Measurements from ENCODE around the gene CFAP54. TPM values are rescaled to one million over a fixed set of nuclear protein-coding genes. Genes with fewer than 3 reads are reported as not detected.

CFAP54 gene
- total RNA-seq, 1 donor from 2014 or later, result 0.73 TPM

DNA sequence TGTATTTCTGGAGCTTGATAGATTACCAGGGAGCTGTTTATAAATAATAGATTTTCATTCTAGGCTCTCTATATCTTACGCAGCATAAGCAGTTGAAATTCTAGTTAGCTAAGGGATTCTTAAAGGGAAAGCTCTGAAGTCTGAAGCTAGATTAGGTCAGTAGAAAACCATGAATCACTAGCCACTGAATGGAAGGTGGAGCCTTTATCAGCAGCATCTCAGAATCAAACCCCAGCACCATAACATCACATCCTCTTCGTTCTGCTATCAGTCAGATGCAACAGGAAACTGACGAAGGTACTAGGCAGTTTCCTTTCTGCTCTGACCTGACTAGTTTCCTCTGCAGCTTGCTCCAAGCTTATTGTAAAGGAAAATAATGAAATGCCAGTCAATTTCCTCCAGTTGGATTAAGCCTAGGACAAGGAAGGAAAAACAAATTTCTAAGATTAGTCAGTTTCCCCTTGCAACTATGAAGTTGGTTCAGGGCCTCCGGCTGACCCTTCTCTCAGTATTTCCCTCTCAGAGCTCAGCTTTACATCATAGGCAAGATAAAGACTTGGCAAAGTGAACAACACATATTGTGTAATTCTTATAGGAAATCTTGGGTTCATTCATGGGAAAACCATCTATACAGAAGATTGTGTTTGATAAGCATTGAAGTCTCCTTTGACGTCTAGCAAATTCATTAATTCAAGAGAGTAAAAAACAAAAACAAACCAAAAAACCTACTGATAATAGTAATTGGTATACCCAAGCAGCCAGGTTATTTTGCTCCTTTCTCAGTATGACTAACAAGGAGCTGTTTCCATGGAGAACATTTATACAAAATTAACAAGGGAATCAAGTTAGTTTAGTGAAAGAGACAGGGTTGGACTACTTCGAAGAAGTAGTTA is 43.4 kb upstream of the CFAP54 start:
- no peaks in the 10 kb centered on the region for H3K36me3 Mint-ChIP-seq (ENCODE audit: unreplicated experiment)
- peaks cover 2% of the 10 kb centered on the region for H3K9me3 Mint-ChIP-seq (ENCODE audit: unreplicated experiment)
- no peaks in the 10 kb centered on the region for H3K27me3 Mint-ChIP-seq (ENCODE audit: unreplicated experiment)
- no peak overlapping the region for H3K4me3 Mint-ChIP-seq (ENCODE audit: unreplicated experiment)
- TF ChIP-seq, protein P1, sequence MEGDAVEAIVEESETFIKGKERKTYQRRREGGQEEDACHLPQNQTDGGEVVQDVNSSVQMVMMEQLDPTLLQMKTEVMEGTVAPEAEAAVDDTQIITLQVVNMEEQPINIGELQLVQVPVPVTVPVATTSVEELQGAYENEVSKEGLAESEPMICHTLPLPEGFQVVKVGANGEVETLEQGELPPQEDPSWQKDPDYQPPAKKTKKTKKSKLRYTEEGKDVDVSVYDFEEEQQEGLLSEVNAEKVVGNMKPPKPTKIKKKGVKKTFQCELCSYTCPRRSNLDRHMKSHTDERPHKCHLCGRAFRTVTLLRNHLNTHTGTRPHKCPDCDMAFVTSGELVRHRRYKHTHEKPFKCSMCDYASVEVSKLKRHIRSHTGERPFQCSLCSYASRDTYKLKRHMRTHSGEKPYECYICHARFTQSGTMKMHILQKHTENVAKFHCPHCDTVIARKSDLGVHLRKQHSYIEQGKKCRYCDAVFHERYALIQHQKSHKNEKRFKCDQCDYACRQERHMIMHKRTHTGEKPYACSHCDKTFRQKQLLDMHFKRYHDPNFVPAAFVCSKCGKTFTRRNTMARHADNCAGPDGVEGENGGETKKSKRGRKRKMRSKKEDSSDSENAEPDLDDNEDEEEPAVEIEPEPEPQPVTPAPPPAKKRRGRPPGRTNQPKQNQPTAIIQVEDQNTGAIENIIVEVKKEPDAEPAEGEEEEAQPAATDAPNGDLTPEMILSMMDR (IDR thresholded peaks at IDR 0.05), result no peak
- no peak for DNase-seq (ENCODE audit: extremely low spot score, unreplicated experiment)
- peaks cover 11% of the 10 kb centered on the region for H3K4me1 Mint-ChIP-seq (ENCODE audit: unreplicated experiment)
- peak overlapping the region; percentile 71 for H3K27ac Mint-ChIP-seq (ENCODE audit: unreplicated experiment)

DNA sequence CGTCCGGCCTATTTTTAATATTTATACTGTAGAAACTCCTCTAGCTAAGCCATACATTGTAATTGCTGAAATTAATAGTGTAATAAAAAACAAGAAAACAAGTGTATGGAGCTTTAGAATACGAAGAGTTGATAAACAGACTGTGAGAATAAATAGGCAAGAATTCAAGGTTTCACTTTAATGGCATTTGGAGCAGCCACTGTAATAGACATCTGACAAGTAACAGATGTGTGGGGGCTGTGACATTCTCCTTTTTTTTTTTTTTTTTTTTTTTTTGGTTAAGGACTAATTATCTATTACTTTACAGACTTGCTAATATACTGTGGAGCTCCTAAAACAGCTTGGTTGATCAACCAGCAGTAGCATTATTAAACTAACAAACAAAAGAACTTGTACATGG is 42.1 kb upstream of the CFAP54 start:
- TF ChIP-seq, protein P1 (IDR thresholded peaks at IDR 0.05), result no peak
- Mint-ChIP-seq H3K27ac (ENCODE audit: unreplicated experiment) (no peak overlapping the region), H3K9me3 (ENCODE audit: unreplicated experiment) (peaks cover 6% of the 10 kb centered on the region), H3K27me3 (ENCODE audit: unreplicated experiment) (no peaks in the 10 kb centered on the region), H3K4me3 (ENCODE audit: unreplicated experiment) (no peak overlapping the region), H3K4me1 (ENCODE audit: unreplicated experiment) (peaks cover 11% of the 10 kb centered on the region), H3K36me3 (ENCODE audit: unreplicated experiment) (no peaks in the 10 kb centered on the region)
- DNase-seq (ENCODE audit: extremely low spot score, unreplicated experiment), result no peak

DNA sequence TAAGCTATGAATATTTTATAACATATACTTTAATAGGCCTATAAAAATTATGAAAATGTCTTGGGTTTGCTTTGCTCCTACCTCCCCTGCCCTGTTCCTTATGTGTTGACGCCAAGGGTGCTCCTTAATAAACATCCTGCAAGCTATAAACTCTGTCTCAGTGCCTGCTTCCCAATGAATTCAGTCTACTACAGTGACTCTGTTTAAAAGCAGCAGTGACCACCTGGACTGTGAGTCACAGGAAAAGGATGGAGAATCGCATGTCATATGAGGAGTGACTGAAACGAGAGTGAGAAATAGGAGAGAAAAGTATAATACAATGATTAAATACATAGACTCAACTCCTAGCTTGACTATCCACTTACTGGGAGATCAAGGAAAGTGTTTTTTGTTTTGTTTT is 41.1 kb upstream of the CFAP54 start:
- Mint-ChIP-seq H3K36me3 (ENCODE audit: unreplicated experiment) (no peaks in the 10 kb centered on the region), H3K27me3 (ENCODE audit: unreplicated experiment) (no peaks in the 10 kb centered on the region), H3K4me1 (ENCODE audit: unreplicated experiment) (peaks cover 11% of the 10 kb centered on the region), H3K9me3 (ENCODE audit: unreplicated experiment) (peaks cover 8% of the 10 kb centered on the region), H3K4me3 (ENCODE audit: unreplicated experiment) (no peak overlapping the region), H3K27ac (ENCODE audit: unreplicated experiment) (no peak overlapping the region)
- TF ChIP-seq, protein P1 (IDR thresholded peaks at IDR 0.05), result no peak
- DNase-seq (ENCODE audit: extremely low spot score, unreplicated experiment), result no peak

DNA sequence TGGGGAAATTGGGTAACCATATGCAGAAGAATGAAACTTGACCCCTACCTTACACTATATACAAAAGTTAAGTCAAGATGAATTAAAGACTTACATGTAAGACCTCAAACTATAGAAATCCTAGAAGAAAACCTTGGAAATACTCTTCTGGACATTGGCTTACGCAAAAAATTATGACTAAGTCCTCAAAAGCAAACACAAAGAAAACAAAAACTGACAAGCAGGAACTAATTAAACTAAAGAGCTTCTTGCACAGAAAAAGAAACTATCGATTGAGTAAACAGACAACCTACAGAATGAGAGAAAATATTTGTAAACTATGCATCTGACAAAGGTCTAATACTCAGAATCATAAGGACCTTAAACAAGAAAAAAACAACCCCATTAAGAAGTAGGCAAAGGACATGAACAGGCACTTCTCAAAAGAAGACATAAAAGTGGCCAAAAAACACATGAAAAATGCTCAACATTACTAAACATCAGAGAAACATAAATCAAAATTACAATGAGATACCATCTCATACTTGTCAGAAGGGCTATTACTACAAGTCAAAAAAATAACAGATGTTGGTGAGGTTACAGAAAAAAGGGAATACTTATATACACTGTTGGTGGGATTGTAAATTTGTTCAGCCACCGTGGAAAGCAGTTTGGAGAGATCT is 37.0 kb upstream of the CFAP54 start:
- TF ChIP-seq, protein P1 (IDR thresholded peaks at IDR 0.05), result no peak
- Mint-ChIP-seq H3K9me3 (ENCODE audit: unreplicated experiment) (peaks cover 8% of the 10 kb centered on the region), H3K27me3 (ENCODE audit: unreplicated experiment) (no peaks in the 10 kb centered on the region), H3K36me3 (ENCODE audit: unreplicated experiment) (no peaks in the 10 kb centered on the region), H3K27ac (ENCODE audit: unreplicated experiment) (no peak overlapping the region), H3K4me1 (ENCODE audit: unreplicated experiment) (no peaks in the 10 kb centered on the region), H3K4me3 (ENCODE audit: unreplicated experiment) (no peak overlapping the region)
- no peak for DNase-seq (ENCODE audit: extremely low spot score, unreplicated experiment)

DNA sequence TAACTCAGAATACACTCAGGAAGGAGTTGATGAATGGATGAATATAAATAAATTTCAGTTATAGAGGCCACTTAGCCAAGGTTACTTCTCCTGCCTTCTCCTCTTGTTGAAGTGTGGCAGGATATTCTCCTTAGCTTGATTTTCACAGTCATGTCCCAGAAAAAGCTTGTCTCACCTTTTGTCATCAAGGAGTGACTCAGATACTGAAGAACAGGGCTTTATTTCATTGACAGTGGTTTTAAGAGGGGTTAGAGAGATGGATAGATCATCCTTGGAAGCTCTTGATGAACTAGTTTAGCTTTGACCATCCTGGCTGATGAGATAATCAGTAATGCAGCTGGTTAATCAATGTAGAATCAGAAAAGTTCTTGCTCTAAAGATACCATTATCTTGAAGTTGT is 35.0 kb upstream of the CFAP54 start:
- no peak overlapping the region for H3K4me3 Mint-ChIP-seq (ENCODE audit: unreplicated experiment)
- DNase-seq (ENCODE audit: extremely low spot score, unreplicated experiment), result no peak

More for the DNA sequence above, 35.0 kb upstream of the CFAP54 start:
- no peaks in the 10 kb centered on the region for H3K4me1 Mint-ChIP-seq (ENCODE audit: unreplicated experiment)
- H3K9me3 Mint-ChIP-seq (ENCODE audit: unreplicated experiment), result peaks cover 8% of the 10 kb centered on the region
- TF ChIP-seq, protein P1 (IDR thresholded peaks at IDR 0.05), result no peak
- no peaks in the 10 kb centered on the region for H3K27me3 Mint-ChIP-seq (ENCODE audit: unreplicated experiment)
- H3K27ac Mint-ChIP-seq (ENCODE audit: unreplicated experiment), result no peak overlapping the region
- H3K36me3 Mint-ChIP-seq (ENCODE audit: unreplicated experiment), result no peaks in the 10 kb centered on the region
